DOHH2 (cell line): ENCODE results near the gene HIPK2.

ENCODE experiments used
- EZH2phosphoT487 ChIP-seq: fragments of 200-600 bp; sonication (generic); IDR thresholded peaks from 2 replicates; pipeline ENCODE4 v1.6.1; 2017; ENCODE audit warnings: borderline replicate concordance, mild to moderate bottlenecking, antibody characterized with exemption, low read length, moderate library complexity, mixed read lengths
- TF ChIP-seq, protein P1 (sequence below): fragments of 200-600 bp; sonication (generic); IDR thresholded peaks from one replicate; pipeline ENCODE4 v1.5.1; 2014; ENCODE audit warnings: antibody characterized with exemption, mild to moderate bottlenecking, low read depth, low read length; ENCODE audit not compliant: poor library complexity, severe bottlenecking

DNA sequence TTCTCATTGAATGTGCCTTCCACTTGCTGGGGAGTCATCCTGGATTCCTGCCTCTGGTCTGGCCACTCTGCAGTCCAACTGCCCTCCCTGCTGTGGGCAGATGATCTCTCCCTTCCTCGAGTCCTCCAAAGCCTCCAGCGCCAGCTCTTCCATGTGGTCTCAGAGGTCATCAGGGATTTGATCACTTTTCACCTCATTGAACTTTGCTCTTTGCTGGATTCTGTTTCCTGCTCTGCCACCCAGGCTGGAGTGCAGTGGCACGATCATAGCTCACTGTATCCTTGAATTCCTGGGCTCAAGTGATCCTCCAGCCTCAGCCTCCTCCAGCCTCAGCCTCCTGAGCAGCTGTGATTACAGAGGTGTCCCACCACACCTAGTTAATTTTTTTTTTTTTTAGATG, 29.2 kb upstream of the HIPK2 start:
- TF ChIP-seq, protein P1, sequence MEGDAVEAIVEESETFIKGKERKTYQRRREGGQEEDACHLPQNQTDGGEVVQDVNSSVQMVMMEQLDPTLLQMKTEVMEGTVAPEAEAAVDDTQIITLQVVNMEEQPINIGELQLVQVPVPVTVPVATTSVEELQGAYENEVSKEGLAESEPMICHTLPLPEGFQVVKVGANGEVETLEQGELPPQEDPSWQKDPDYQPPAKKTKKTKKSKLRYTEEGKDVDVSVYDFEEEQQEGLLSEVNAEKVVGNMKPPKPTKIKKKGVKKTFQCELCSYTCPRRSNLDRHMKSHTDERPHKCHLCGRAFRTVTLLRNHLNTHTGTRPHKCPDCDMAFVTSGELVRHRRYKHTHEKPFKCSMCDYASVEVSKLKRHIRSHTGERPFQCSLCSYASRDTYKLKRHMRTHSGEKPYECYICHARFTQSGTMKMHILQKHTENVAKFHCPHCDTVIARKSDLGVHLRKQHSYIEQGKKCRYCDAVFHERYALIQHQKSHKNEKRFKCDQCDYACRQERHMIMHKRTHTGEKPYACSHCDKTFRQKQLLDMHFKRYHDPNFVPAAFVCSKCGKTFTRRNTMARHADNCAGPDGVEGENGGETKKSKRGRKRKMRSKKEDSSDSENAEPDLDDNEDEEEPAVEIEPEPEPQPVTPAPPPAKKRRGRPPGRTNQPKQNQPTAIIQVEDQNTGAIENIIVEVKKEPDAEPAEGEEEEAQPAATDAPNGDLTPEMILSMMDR = no peak
- TF ChIP-seq EZH2phosphoT487 = no peak
